Fibroblast of pulmonary artery (primary cell): ENCODE measurements around the gene CPEB4.

Experiments
- DNase-seq: peaks from one replicate; pipeline ENCODE4 v3.0.0-alpha.2; 2010; ENCODE audit warnings: low read depth
- H3K4me3 ChIP-seq: replicated peaks from 2 replicates; pipeline ENCODE4 v1.5.1; 2011; ENCODE audit warnings: low read depth, mild to moderate bottlenecking, control low read depth, low read length, moderate library complexity
- CTCF ChIP-seq: IDR thresholded peaks from 2 replicates; pipeline ENCODE4 v1.5.1; 2011; ENCODE audit warnings: mild to moderate bottlenecking, control low read depth, low read length, inconsistent platforms; ENCODE audit errors: missing control alignments

The CPEB4 gene

GRCh38 chr5:173915310-173916014, 27.3 kb downstream of the CPEB4 start:
- TF ChIP-seq CTCF = no peak
- DNase-seq = no peak
- no peak overlapping the region for H3K4me3 ChIP-seq

GRCh38 chr5:173916233-173916632, 28.1 kb downstream of the CPEB4 start:
- H3K4me3 ChIP-seq = no peak overlapping the region
- DNase-seq = no peak
- no peak for TF ChIP-seq CTCF

- peak; percentile 88 for DNase-seq
- TF ChIP-seq CTCF = no peak
- H3K4me3 ChIP-seq = peak overlapping the region; percentile 54
These were observed 29.9 kb downstream of the CPEB4 start for GRCh38 chr5:173917788-173918786.

- no peak overlapping the region for H3K4me3 ChIP-seq
- no peak for TF ChIP-seq CTCF
- peak; percentile 35 for DNase-seq
These were observed 31.3 kb downstream of the CPEB4 start for GRCh38 chr5:173919443-173919842.

DNA sequence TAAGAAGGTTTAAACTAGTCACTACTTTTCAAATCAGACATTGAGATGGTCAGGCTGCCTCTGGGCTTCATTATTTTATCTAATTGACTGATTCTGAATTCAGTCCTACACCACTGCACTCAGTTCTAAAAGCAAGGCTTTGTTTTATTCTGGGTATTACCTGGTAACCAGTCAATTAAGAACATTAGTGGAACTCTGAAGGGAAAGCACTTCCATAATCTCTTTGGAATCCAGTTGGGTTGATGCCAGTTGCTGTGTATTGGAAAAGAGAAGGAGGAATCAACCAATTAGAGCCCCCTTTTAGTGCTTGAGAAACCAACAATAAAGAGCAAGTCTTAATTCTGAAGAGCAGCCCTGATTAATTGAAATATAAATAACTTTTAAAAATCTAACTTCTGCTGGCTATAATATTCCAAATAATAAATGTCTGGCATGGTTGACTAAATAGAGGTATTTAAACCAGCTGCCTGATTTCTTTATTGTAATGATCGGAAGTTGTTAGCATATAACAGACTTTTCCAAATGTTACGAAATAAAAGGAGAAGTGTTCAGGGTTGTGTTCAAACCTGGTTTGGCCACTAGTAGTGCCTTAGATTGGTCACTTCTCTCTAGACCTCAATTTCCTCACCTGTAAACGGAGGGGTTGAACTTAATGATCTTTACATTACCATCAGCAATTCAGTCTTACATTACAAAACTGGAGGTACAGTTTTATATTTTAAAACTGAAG, 32.0 kb downstream of the CPEB4 start:
- TF ChIP-seq CTCF = no peak
- DNase-seq = peak; percentile 31
- no peak overlapping the region for H3K4me3 ChIP-seq

DNA sequence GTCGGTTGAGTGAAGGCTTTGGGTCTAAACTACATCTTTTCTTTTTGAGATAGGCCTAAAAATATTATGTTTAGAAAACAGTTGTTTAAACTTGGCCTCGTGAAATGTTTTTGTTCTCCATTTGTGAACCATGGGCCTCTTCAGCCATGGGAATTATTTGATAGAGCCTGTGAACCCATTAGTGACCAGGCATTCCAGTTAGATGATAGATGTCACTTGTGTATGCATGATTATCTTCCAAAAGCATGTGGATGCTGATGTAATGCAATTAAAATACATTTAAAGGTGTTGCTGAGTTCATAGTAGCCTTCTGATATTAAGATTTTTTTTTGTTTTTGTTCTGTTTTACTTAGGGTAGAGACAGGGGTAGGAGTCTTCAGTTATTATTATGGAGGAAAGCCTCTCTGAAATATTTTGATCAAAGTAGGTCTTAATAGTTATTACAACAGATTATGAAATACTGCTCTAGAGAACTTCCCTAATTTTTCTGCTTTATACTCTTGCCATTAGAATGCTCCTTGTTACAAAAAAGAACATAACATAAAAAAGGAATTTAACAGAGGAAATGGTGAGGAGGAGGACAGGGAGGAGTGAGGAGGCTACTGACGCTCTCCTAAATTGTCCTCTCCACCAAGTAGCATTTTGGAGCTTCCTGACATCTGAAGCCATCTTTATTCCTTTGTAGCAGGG, 32.9 kb downstream of the CPEB4 start:
- no peak for TF ChIP-seq CTCF
- no peak for DNase-seq
- H3K4me3 ChIP-seq = no peak overlapping the region
